MG63 (cell line): ENCODE measurements around the gene ZSWIM6. TPM values are rescaled to one million over a fixed set of nuclear protein-coding genes. Genes with fewer than 3 reads are reported as not detected.

ENCODE experiments used
- DNase-seq: peaks from one replicate; pipeline ENCODE4 v3.0.0-alpha.2; 2020
- H3K27me3 ChIP-seq: fragments of 250-450 bp; sonication (Bioruptor Pico); 2 replicates; pipeline ENCODE4 v1.5.1; 2020; ENCODE audit warnings: mild to moderate bottlenecking, moderate library complexity
- H3K36me3 ChIP-seq: fragments of 250-450 bp; sonication (Bioruptor Pico); 2 replicates; pipeline ENCODE4 v1.5.1; 2020; ENCODE audit warnings: mild to moderate bottlenecking, moderate library complexity
- H3K4me3 ChIP-seq: fragments of 250-450 bp; sonication (Bioruptor Pico); 2 replicates; pipeline ENCODE4 v1.5.1; 2020; ENCODE audit warnings: mild to moderate bottlenecking, moderate library complexity
- H3K9me3 ChIP-seq: fragments of 250-450 bp; sonication (Bioruptor Pico); 2 replicates; pipeline ENCODE4 v1.5.1; 2020; ENCODE audit warnings: mild to moderate bottlenecking, moderate library complexity
- total RNA-seq: library from RNA; depleted of rRNA; stranded (reverse); fragments of >200 nt; shearing (Covaris generic); gene quantifications from 2 replicates; pipeline ENCODE4 v1.2.3, GENCODE V29; 2014; ENCODE audit warnings: low replicate concordance; rRNA removed

ZSWIM6 gene
- total RNA-seq, 1 experiment from 2014 or later = 3.3 TPM

- Histone ChIP-seq H3K27me3 (no peaks in the 10 kb centered on the region), H3K4me3 (no peak overlapping the region), H3K36me3 (no peaks in the 10 kb centered on the region), H3K9me3 (no peaks in the 10 kb centered on the region)
- no peak for DNase-seq
Measured at GRCh38 chr5:61589946-61590345, 257.9 kb downstream of the ZSWIM6 start.

GRCh38 chr5:61590473-61590872 lies 258.4 kb downstream of the ZSWIM6 start:
- DNase-seq = no peak
- no peak overlapping the region for H3K4me3 ChIP-seq
- no peaks in the 10 kb centered on the region for H3K36me3 ChIP-seq
- H3K27me3 ChIP-seq = no peaks in the 10 kb centered on the region
- no peaks in the 10 kb centered on the region for H3K9me3 ChIP-seq

GRCh38 chr5:61591859-61592258 lies 259.8 kb downstream of the ZSWIM6 start:
- no peak for DNase-seq
- H3K36me3 ChIP-seq = no peaks in the 10 kb centered on the region
- H3K4me3 ChIP-seq = no peak overlapping the region
- no peaks in the 10 kb centered on the region for H3K27me3 ChIP-seq
- H3K9me3 ChIP-seq = no peaks in the 10 kb centered on the region

- no peaks in the 10 kb centered on the region for H3K27me3 ChIP-seq
- H3K36me3 ChIP-seq = no peaks in the 10 kb centered on the region
- no peak overlapping the region for H3K4me3 ChIP-seq
- H3K9me3 ChIP-seq = no peaks in the 10 kb centered on the region
- DNase-seq = no peak
Measured at GRCh38 chr5:61595426-61595825, 263.4 kb downstream of the ZSWIM6 start.

Other genes starting within 250 kb of the ZSWIM6 start
- gene SMIM15, start 169.8 kb upstream of the ZSWIM6 start, total RNA-seq = 64.2 and 121 TPM in 2 replicates